ENCODE data around the gene PSMA8.

DNA sequence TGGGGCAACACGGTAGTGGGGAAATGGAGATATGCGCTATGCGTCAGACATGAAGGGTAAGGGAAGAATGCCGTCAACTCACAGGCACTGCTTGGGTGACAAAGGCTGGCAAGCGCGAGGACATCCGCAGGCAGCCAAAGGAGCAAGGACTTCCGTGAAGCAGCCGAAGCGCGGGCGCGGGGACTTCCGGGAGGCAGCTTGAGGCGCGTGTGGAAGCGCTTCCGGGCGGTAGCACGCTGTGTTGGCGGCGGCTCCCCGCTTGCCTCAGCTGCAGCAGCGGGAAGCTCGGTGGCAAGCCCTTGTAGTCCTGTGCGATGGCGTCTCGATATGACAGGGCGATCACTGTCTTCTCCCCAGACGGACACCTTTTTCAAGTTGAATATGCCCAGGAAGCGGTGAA is at the start of gene PSMA8:
- TF ChIP-seq, protein P1, sequence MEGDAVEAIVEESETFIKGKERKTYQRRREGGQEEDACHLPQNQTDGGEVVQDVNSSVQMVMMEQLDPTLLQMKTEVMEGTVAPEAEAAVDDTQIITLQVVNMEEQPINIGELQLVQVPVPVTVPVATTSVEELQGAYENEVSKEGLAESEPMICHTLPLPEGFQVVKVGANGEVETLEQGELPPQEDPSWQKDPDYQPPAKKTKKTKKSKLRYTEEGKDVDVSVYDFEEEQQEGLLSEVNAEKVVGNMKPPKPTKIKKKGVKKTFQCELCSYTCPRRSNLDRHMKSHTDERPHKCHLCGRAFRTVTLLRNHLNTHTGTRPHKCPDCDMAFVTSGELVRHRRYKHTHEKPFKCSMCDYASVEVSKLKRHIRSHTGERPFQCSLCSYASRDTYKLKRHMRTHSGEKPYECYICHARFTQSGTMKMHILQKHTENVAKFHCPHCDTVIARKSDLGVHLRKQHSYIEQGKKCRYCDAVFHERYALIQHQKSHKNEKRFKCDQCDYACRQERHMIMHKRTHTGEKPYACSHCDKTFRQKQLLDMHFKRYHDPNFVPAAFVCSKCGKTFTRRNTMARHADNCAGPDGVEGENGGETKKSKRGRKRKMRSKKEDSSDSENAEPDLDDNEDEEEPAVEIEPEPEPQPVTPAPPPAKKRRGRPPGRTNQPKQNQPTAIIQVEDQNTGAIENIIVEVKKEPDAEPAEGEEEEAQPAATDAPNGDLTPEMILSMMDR (IDR thresholded peaks at IDR 0.05): no peak
- TF ChIP-seq POLR2A (IDR thresholded peaks at IDR 0.05): no peak
